Cerebellar nuclear complex (tissue), 1 donor: Measurements from ENCODE around the gene CALN1.

Source experiments
- DNase-seq, 2 experiments: peaks; one replicate each; lab custom pipeline; 2025; lab: John Stamatoyannopoulos, UW

CALN1 gene

DNA sequence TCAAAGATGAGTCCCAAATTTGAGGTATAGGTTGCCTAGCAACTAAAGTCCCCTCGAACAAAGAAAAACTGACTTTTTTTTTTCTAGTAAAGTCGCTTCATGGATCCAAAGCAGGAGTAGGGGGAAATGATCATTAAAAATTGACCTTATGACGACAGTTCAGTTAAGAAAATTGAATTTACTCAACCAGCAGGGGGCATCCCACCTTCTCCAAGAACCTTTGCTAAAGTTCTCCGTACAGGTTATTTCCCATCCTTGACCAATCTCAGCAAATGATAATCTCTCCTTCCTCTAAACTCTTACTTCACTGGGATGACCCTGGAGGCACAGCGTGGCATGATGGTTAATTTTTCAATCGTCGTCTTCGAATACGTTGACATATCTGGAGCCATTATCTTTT is 228.3 kb downstream of the CALN1 start:
- no peak for DNase-seq

DNA sequence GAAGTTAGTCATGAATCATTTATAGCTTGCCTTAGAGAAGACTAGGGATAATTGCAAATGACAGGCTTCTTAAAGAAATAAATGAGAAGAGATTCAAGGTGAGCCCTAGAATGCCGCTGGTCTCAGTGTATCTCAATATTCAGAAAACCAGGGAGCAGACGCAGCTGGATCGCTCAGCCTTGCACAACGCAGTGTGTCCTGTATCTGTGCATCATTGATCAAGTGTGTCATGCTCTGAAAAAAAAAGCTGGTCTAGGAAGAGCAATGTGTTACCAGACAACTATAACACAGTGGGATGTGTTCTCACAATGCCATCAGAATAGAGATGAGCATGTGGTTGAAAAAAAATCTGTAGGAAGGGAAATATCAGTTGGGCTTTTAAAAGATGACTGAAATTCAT is 230.1 kb downstream of the CALN1 start:
- no peak for DNase-seq

DNA sequence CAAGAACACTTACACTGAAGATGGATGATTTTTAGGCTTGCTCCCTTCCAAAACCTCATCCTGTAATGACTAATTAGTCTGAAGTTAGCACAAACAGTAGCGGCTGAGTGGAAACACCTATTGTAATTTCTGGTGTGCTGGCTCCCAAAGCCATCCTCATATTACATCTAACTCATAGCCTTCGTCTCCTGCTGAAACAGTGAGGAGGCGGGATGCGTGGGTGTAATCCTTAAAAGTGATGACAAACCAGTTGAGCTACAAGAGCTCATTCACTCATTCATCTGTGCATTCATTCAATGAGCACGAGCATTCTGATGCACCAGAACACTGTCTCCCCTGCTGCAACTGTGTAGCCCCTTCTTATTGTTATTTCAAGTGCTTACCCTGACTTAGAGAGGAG is 235.3 kb downstream of the CALN1 start:
- DNase-seq, result no peak

DNA sequence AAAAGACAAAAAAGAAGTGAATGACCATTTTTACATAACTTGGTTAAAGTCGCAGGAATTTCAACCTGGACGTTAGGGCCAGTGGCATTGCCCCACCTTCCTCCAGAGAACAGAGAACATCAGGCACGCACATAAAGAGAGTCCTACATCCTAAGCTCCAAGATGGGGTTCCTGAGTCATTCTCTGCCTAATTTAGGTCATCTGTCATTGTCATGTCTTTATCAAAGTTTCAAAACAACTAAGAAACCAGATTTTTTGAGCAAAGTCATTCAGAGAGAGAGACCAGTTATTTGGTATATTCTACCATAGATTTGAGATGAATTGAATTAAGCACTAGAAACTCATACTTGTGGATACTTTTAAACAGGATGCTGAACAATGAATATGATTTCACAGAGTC is 241.7 kb downstream of the CALN1 start:
- DNase-seq, result no peak

- no peak for DNase-seq
Observed at GRCh38 chr7:72163271-72163670, 248.9 kb downstream of the CALN1 start.

- no peak for DNase-seq
Observed at GRCh38 chr7:72161534-72161933, 250.6 kb downstream of the CALN1 start.

DNA sequence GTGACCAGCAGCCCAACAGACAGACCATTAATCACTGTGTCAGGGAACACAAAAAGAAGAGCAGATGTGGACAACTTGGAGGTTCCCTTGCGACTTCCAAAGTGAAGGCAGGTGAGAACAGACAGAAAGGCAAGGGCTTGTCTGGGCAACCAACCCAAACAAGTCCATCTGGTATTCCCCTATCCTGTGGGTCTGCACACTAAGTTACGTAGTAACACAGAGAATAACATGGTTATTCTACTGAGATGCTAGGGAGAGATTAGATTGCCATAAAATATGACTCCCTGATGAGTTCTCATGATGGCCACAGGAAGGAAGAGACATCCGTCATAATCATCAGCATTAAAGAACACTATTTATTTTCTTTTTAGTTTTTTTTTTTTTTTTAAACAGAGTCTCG is 252.2 kb downstream of the CALN1 start:
- no peak for DNase-seq

DNA sequence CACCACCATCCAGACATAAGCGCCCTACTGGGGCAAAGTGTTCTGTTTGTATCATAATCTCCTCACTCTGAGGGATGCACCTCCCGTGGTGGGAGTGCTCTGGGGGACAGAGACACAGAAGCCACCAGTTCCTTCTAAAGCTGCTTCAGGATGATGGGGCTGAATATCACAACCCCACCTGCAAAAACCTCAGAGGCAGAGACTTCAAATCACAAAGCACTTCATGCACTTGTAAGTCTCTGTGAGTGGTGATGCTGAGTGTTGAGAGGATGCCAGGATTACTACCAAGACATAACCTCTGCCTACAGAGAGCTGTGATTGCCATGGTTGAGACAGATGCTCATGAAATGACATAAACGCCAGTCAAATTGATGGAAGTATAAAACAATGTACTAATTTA is 255.5 kb downstream of the CALN1 start:
- DNase-seq, result no peak

DNA sequence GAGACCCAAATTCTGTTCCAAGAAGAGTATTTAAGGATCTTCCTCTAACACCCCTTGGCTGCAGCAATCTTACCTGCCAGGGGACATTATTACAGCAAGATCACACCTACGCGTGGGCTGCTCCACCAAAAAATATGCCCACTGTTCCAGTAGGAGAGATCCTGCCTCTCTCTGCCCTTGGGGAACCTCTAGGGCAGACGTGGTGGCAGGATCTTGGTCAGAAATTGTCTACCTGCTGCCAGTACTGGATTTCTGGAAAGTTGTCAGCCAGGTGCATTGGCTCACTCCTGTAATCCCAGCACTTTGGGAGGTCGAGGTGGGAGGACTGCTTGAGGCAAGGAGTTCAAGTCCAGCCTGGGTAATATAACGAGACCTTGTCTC is 259.0 kb downstream of the CALN1 start:
- DNase-seq, result no peak

DNA sequence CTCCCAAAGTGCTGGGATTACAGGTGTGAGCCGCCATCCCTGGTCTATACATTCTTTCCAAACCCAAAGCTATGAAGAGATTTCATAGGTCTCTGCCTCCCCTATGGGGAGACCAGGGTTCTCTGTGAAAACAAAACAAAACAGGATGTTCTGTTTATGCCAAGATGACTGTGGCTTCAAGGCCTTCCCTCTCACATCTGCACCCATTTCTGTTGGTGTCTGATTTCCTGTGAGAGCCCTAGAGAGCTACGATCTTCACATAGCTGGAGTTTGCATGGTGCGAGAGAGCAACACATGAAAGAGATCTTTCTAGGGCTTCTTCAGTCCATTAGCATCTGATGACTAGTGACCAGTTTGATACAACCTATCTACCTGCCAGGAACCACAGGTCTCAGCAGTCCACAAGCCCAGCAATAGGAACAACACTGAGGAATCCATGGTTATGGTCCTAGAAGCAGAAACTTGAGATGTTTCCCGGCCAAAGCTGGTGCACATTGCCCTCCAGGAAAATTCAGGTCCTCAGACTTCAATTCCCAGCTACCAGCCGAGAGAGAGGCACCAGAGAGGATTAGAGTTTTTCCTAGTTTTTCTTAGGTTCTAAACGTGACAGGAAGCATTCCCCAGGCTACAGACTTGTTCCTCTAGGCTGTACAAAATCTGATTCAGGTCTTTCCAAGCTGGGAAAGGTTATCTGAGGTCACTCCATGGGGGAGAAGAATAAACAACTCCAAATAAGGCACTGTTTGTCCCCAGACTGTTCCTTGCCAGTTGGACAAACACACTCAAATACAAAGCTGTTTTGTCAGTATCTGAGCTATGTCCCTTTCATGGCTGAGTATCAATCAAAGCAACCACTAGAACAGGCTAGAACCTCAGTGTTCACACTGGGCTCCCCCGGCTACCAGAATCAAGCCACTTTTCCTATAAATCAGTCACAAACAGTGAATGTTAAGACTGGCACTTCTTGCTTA is 259.7 kb downstream of the CALN1 start:
- peak; percentile 31 to 61 for DNase-seq

GRCh38 chr7:72140566-72140965 is 271.6 kb downstream of the CALN1 start:
- DNase-seq, result no peak

- no peak for DNase-seq
Observed at GRCh38 chr7:72127136-72127535, 285.0 kb downstream of the CALN1 start.

GRCh38 chr7:72123913-72124312 is 288.2 kb downstream of the CALN1 start:
- DNase-seq, result no peak

DNA sequence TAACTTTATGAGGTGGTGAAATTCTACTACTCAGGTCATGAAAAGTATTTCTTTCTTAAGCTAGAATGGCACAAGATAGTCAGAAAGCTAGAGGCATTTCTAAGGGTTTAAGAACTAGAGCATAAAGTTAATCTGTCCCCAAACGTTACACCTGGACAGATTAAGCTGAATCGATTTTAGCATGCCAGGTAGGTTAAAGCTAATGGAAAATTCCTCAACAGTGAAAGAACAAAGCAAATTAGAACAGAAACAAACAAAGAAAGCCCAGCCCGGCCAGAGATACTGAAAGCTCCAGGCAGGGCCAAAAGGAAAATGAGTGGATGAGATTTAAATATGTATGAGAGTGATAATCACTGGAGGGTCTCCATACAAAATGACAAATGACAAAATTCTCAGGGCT is 293.8 kb downstream of the CALN1 start:
- DNase-seq, result no peak

DNA sequence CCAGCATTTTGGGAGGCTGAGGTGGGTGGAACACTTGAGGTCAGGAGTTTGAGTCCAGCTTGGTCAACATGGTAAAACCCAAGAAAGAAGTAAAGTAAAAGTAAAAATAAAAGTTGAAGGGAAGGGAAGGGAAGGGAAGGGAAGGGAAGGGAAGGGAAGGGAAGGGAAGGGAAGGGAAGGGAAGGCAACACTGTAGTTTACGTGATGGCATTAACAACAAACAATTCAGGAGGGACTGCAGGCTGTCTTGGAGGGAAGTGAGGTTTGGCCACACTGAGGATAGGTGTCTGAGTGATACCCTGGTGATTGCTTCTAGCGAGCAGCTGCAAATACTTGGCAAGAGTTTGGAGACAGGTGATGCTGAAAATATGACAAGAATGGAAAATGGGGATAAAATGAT is 298.0 kb downstream of the CALN1 start:
- no peak for DNase-seq

DNA sequence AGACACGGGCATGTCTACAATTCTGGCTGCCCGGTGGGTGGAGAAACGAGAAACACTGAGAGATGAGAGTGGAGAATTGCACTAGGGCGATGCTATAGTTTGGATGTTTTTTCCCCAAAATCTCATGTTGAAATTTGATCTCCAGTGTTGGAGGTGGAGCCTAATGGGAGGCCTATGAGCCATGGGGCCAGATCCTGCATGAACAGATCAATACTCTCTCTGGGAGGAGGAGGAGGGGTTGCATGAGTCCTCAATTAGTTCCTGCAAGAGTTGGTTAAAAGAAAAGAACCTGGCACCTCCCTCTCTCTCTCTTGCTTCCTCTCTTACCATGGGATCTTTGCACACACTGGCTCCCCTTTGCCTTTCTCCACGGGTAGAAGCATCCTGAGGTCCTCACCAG is 299.1 kb downstream of the CALN1 start:
- no peak for DNase-seq

- no peak for DNase-seq
Observed at GRCh38 chr7:72112530-72112929, 299.6 kb downstream of the CALN1 start.

- no peak for DNase-seq
Observed at GRCh38 chr7:72111086-72111485, 301.1 kb downstream of the CALN1 start.

GRCh38 chr7:72109566-72109965 is 302.6 kb downstream of the CALN1 start:
- DNase-seq, result no peak

DNA sequence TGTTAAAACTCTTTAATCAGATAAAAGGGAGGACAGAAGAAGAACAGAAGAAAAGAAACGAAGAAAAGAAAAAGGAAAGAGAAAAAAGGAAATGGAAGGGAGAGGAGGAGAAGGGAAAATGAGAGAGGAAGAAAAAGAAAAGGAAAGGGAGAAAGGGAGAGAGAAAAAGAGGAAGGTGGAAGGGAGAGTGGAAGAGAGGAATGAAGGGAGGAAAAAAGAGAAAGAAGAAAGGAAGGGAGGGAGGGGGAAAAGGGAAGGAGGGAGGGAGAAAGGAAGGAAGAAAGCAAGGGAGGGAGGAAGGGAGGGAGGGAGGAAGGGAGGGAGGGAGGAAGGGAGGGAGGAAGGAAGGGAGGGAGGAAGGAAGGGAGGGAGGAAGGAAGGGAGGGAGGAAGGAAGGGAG is 305.7 kb downstream of the CALN1 start:
- no peak for DNase-seq

DNA sequence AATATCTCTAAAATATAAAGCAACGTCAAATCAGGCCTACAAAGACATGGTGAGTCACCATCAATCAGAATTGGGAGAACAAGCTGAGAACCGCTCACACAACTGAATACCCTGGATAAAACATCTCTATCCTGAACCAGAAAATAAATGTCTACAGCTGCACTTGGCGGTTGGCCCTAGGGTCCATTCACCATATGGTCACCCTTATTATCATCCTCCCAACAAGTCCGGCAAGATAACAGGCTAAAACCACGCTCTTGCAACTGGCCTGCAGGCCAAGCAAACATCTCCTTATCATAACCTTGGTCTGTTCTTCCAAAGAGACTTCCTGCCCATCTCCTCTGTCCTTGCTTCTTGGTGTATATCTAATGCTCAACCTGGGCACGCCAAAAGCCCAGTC is 310.7 kb downstream of the CALN1 start:
- DNase-seq, result no peak

DNA sequence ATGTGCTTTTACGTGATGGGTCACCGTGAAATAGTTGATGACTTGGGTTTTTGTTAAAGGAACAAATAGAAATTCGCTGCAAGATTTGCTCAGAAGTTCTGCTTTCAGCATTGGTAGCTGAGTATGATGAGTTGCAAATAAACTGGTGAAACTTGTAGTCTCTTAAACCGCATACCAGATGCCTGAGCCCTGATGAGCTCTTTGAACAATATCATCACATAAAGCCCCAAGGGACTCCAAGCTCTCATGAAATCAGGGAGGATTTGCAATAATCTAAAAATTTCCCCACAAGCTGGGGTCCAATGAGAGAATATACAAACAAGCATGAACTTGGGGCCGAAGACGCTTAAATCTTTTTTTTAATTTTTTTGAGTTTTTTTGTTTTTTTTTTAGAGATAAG is 312.4 kb downstream of the CALN1 start:
- no peak for DNase-seq

GRCh38 chr7:72098807-72099580 is 313.1 kb downstream of the CALN1 start:
- no peak for DNase-seq
